ENCODE data around the gene PLCB3. TPM values are rescaled to one million over a fixed set of nuclear protein-coding genes. Genes with fewer than 3 reads are reported as not detected.
A peak's percentile ranks its signal among the peaks of the same experiment; 100 is the strongest.

The PLCB3 gene
- total and polyA plus RNA-seq, 2 of the 13 experiments (the other 11 are each of a cell fraction or from before 2014, with no cell fraction given) = 7.5 to 13.8 TPM

DNA sequence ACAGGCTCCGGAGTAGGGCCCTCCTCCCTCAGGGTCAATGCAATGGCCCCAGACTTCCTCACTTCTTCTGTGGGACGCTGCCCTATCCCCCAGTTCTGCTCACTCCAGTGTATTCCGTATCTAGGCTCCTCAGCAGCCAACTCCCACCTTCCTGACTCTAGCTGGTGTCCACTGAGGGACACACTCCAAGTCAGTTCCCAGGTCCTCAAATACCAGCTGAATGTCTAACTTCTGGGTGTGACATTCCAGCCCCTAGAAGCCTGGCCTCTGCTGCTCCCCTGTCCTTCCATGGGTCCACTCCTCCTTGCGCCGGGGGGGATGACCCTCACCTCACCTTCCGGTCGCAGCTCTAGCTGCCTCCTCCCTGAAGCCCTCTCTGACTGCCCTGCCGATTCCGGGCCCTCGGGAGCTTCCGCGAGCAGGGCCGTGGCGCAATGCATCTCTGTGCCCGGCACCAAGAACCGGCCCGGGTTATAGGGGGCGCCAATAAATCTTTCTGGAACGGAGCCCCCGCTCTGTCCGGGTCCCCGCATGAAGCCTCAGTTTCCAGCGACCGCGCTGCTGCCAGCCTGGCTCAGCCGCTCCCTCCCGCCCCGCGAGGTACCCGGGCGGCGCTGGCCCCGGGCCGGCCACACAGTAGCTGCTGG, 17.7 kb downstream of the PLCB3 start (continued):
- TF ChIP-seq, protein P1, sequence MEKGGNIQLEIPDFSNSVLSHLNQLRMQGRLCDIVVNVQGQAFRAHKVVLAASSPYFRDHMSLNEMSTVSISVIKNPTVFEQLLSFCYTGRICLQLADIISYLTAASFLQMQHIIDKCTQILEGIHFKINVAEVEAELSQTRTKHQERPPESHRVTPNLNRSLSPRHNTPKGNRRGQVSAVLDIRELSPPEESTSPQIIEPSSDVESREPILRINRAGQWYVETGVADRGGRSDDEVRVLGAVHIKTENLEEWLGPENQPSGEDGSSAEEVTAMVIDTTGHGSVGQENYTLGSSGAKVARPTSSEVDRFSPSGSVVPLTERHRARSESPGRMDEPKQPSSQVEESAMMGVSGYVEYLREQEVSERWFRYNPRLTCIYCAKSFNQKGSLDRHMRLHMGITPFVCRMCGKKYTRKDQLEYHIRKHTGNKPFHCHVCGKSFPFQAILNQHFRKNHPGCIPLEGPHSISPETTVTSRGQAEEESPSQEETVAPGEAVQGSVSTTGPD (CRISPR knock-in tag; IDR thresholded peaks at IDR 0.05) = no peak
- TF ChIP-seq FOXO1 (CRISPR knock-in tag; IDR thresholded peaks at IDR 0.05) = no peak
- peak; percentile 74; the same call in 1 of the 2 replicates for TF ChIP-seq ZFP82 (CRISPR knock-in tag; IDR thresholded peaks at IDR 0.05; ENCODE audit: borderline replicate concordance)
- peak; percentile 40; the same call in 1 of the 2 replicates for TF ChIP-seq ZNF777 (CRISPR knock-in tag; IDR thresholded peaks at IDR 0.05)
- TF ChIP-seq, protein P2, sequence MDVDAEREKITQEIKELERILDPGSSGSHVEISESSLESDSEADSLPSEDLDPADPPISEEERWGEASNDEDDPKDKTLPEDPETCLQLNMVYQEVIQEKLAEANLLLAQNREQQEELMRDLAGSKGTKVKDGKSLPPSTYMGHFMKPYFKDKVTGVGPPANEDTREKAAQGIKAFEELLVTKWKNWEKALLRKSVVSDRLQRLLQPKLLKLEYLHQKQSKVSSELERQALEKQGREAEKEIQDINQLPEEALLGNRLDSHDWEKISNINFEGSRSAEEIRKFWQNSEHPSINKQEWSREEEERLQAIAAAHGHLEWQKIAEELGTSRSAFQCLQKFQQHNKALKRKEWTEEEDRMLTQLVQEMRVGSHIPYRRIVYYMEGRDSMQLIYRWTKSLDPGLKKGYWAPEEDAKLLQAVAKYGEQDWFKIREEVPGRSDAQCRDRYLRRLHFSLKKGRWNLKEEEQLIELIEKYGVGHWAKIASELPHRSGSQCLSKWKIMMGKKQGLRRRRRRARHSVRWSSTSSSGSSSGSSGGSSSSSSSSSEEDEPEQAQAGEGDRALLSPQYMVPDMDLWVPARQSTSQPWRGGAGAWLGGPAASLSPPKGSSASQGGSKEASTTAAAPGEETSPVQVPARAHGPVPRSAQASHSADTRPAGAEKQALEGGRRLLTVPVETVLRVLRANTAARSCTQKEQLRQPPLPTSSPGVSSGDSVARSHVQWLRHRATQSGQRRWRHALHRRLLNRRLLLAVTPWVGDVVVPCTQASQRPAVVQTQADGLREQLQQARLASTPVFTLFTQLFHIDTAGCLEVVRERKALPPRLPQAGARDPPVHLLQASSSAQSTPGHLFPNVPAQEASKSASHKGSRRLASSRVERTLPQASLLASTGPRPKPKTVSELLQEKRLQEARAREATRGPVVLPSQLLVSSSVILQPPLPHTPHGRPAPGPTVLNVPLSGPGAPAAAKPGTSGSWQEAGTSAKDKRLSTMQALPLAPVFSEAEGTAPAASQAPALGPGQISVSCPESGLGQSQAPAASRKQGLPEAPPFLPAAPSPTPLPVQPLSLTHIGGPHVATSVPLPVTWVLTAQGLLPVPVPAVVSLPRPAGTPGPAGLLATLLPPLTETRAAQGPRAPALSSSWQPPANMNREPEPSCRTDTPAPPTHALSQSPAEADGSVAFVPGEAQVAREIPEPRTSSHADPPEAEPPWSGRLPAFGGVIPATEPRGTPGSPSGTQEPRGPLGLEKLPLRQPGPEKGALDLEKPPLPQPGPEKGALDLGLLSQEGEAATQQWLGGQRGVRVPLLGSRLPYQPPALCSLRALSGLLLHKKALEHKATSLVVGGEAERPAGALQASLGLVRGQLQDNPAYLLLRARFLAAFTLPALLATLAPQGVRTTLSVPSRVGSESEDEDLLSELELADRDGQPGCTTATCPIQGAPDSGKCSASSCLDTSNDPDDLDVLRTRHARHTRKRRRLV (CRISPR knock-in tag; IDR thresholded peaks at IDR 0.05) = no peak
- TF ChIP-seq, protein P3, sequence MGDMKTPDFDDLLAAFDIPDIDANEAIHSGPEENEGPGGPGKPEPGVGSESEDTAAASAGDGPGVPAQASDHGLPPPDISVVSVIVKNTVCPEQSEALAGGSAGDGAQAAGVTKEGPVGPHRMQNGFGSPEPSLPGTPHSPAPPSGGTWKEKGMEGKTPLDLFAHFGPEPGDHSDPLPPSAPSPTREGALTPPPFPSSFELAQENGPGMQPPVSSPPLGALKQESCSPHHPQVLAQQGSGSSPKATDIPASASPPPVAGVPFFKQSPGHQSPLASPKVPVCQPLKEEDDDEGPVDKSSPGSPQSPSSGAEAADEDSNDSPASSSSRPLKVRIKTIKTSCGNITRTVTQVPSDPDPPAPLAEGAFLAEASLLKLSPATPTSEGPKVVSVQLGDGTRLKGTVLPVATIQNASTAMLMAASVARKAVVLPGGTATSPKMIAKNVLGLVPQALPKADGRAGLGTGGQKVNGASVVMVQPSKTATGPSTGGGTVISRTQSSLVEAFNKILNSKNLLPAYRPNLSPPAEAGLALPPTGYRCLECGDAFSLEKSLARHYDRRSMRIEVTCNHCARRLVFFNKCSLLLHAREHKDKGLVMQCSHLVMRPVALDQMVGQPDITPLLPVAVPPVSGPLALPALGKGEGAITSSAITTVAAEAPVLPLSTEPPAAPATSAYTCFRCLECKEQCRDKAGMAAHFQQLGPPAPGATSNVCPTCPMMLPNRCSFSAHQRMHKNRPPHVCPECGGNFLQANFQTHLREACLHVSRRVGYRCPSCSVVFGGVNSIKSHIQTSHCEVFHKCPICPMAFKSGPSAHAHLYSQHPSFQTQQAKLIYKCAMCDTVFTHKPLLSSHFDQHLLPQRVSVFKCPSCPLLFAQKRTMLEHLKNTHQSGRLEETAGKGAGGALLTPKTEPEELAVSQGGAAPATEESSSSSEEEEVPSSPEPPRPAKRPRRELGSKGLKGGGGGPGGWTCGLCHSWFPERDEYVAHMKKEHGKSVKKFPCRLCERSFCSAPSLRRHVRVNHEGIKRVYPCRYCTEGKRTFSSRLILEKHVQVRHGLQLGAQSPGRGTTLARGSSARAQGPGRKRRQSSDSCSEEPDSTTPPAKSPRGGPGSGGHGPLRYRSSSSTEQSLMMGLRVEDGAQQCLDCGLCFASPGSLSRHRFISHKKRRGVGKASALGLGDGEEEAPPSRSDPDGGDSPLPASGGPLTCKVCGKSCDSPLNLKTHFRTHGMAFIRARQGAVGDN (CRISPR knock-in tag; IDR thresholded peaks at IDR 0.05) = 0 out of 2 replicates have a peak, but pooled peaks have one; percentile 25
- TF ChIP-seq, protein P4, sequence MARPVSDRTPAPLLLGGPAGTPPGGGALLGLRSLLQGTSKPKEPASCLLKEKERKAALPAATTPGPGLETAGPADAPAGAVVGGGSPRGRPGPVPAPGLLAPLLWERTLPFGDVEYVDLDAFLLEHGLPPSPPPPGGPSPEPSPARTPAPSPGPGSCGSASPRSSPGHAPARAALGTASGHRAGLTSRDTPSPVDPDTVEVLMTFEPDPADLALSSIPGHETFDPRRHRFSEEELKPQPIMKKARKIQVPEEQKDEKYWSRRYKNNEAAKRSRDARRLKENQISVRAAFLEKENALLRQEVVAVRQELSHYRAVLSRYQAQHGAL (CRISPR knock-in tag; IDR thresholded peaks at IDR 0.05; ENCODE audit: not compliant biosample characterization) = peak; percentile 27
